Measurements from ENCODE around the gene P2RX6.
"Not testable (repeated sequence)": the region's sequence is repeated elsewhere in the genome, so short reads cannot be mapped to it uniquely, and the experiment has no call there.

The P2RX6 gene

DNA sequence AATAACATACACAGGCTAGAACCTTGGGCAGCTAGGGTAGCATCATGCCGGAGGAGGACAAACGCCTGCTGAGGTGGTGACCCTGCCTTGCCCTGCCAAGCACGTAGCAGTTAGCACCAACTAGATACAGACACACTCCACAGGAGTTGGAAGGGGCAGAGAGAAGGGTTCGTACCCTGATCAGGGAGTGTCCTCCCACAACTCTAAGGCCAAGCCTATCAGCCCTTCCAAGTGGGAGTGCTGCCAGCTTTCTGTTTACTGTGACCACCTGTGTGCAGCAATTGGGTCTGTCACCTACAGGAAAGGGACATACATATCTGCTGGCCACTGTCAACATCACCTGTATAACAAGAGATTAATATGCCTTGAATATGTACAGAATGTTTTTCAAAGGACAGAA, 11.2 kb upstream of the P2RX6 start:
- Histone ChIP-seq H3K36me3 (ENCODE audit: insufficient read depth) (no peaks in the 10 kb centered on the region), H3K27ac (no peak overlapping the region), H4K20me1 (ENCODE audit: insufficient read depth) (no peaks in the 10 kb centered on the region), H3K79me2 (ENCODE audit: insufficient read depth, low read depth) (peaks cover 23% of the 10 kb centered on the region; the same call in 1 of the 2 replicates), H3K4me1 (ENCODE audit: low read depth, poor library complexity, severe bottlenecking) (peaks cover 18% of the 10 kb centered on the region), H2AFZ (ENCODE audit: low read depth) (no peak overlapping the region), H3K4me3 (IDR thresholded peaks at IDR 0.05; ENCODE audit: insufficient read depth, low read depth, low read length) (no peak overlapping the region), H3K27me3 (ENCODE audit: insufficient read depth, low read depth) (peaks cover 3% of the 10 kb centered on the region; the same call in 1 of the 2 replicates), H3K4me2 (peak overlapping the region; percentile 99; the same call in 1 of the 2 replicates), H3K9ac (no peak overlapping the region)
- TF ChIP-seq CTCF (conservative IDR thresholded peaks at IDR 0.05; ENCODE audit: low read depth, low read length) = no peak

- peaks cover 12% of the 10 kb centered on the region; the same call in 1 of the 2 replicates for H3K27me3 ChIP-seq (ENCODE audit: insufficient read depth, low read depth)
- H3K4me3 ChIP-seq (IDR thresholded peaks at IDR 0.05; ENCODE audit: insufficient read depth, low read depth, low read length); H2AFZ ChIP-seq (ENCODE audit: low read depth); H3K36me3 ChIP-seq (ENCODE audit: insufficient read depth); H3K4me1 ChIP-seq (ENCODE audit: low read depth, poor library complexity, severe bottlenecking); H4K20me1 ChIP-seq (ENCODE audit: insufficient read depth); H3K9ac ChIP-seq; H3K4me2 ChIP-seq; H3K27ac ChIP-seq; H3K79me2 ChIP-seq (ENCODE audit: insufficient read depth, low read depth): not testable (repeated sequence)
Measured at GRCh38 chr22:21009208-21009607, 5.8 kb upstream of the P2RX6 start.

- Histone ChIP-seq H3K4me1 (ENCODE audit: low read depth, poor library complexity, severe bottlenecking) (no peaks in the 10 kb centered on the region), H3K36me3 (ENCODE audit: insufficient read depth) (no peaks in the 10 kb centered on the region), H3K27ac (no peak overlapping the region), H4K20me1 (ENCODE audit: insufficient read depth) (no peaks in the 10 kb centered on the region), H3K4me3 (IDR thresholded peaks at IDR 0.05; ENCODE audit: insufficient read depth, low read depth, low read length) (no peak overlapping the region), H3K27me3 (ENCODE audit: insufficient read depth, low read depth) (peaks cover 18% of the 10 kb centered on the region), H3K4me2 (no peak overlapping the region), H3K79me2 (ENCODE audit: insufficient read depth, low read depth) (no peaks in the 10 kb centered on the region), H2AFZ (ENCODE audit: low read depth) (no peak overlapping the region), H3K9ac (no peak overlapping the region)
- TF ChIP-seq CTCF (conservative IDR thresholded peaks at IDR 0.05; ENCODE audit: low read depth, low read length) = no peak
Measured at GRCh38 chr22:21009638-21010425, 5.1 kb upstream of the P2RX6 start.

- TF ChIP-seq CTCF (conservative IDR thresholded peaks at IDR 0.05; ENCODE audit: low read depth, low read length) = no peak
- H3K27ac ChIP-seq = no peak overlapping the region
- H3K4me2 ChIP-seq = no peak overlapping the region
- no peak overlapping the region for H2AFZ ChIP-seq (ENCODE audit: low read depth)
- H3K9ac ChIP-seq = no peak overlapping the region
- H3K27me3 ChIP-seq (ENCODE audit: insufficient read depth, low read depth) = peaks cover 22% of the 10 kb centered on the region
- H3K36me3 ChIP-seq (ENCODE audit: insufficient read depth) = no peaks in the 10 kb centered on the region
- no peaks in the 10 kb centered on the region for H4K20me1 ChIP-seq (ENCODE audit: insufficient read depth)
- H3K4me3 ChIP-seq (IDR thresholded peaks at IDR 0.05; ENCODE audit: insufficient read depth, low read depth, low read length) = no peak overlapping the region
- no peaks in the 10 kb centered on the region for H3K4me1 ChIP-seq (ENCODE audit: low read depth, poor library complexity, severe bottlenecking)
- no peaks in the 10 kb centered on the region for H3K79me2 ChIP-seq (ENCODE audit: insufficient read depth, low read depth)
Measured at GRCh38 chr22:21010426-21011113, 4.4 kb upstream of the P2RX6 start.
